ENCODE measurements around the gene NEURL1.
"Not testable (repeated sequence)": the region's sequence is repeated elsewhere in the genome, so short reads cannot be mapped to it uniquely, and the experiment has no call there.

The NEURL1 gene

GRCh38 chr10:103481974-103482531, 11.5 kb upstream of the NEURL1 start:
- no peak overlapping the region for H3K4me3 ChIP-seq (ENCODE audit: low read depth, low read length)
- TF ChIP-seq CTCF (IDR thresholded peaks at IDR 0.05; ENCODE audit: borderline replicate concordance, insufficient read depth, low read depth, low read length) = peak; percentile 65; the same call in 1 of the 2 replicates

- H3K4me3 ChIP-seq (ENCODE audit: low read depth, low read length) = not testable (repeated sequence)
Observed at GRCh38 chr10:103486635-103487409, 6.7 kb upstream of the NEURL1 start.

- no peak overlapping the region for H3K4me3 ChIP-seq (ENCODE audit: low read depth, low read length)
- TF ChIP-seq CTCF (IDR thresholded peaks at IDR 0.05; ENCODE audit: borderline replicate concordance, insufficient read depth, low read depth, low read length) = no peak
Observed at GRCh38 chr10:103487410-103487708, 6.1 kb upstream of the NEURL1 start.

- no peak for TF ChIP-seq CTCF (IDR thresholded peaks at IDR 0.05; ENCODE audit: borderline replicate concordance, insufficient read depth, low read depth, low read length)
- no peak overlapping the region for H3K4me3 ChIP-seq (ENCODE audit: low read depth, low read length)
Observed at GRCh38 chr10:103490986-103491314, 2.6 kb upstream of the NEURL1 start.

- no peak overlapping the region for H3K4me3 ChIP-seq (ENCODE audit: low read depth, low read length)
- TF ChIP-seq CTCF (IDR thresholded peaks at IDR 0.05; ENCODE audit: borderline replicate concordance, insufficient read depth, low read depth, low read length) = no peak
Observed at GRCh38 chr10:103491729-103492364, 1.7 kb upstream of the NEURL1 start.

- TF ChIP-seq CTCF (IDR thresholded peaks at IDR 0.05; ENCODE audit: borderline replicate concordance, insufficient read depth, low read depth, low read length) = no peak
- no peak overlapping the region for H3K4me3 ChIP-seq (ENCODE audit: low read depth, low read length)
Observed at GRCh38 chr10:103492655-103493261, 747 bp upstream of the NEURL1 start.

GRCh38 chr10:103493916-103494877, 692 bp downstream of the NEURL1 start:
- TF ChIP-seq CTCF (IDR thresholded peaks at IDR 0.05; ENCODE audit: borderline replicate concordance, insufficient read depth, low read depth, low read length) = no peak

More at GRCh38 chr10:103493916-103494877, 692 bp downstream of the NEURL1 start:
- peak overlapping the region; percentile 34 for H3K4me3 ChIP-seq (ENCODE audit: low read depth, low read length)
